Lung microvascular endothelial cell (primary cell): ENCODE data around the gene CCNI2. TPM values are rescaled to one million over a fixed set of nuclear protein-coding genes. Genes with fewer than 3 reads are reported as not detected.

Experiments used
- DNase-seq, 2 donors: peaks; one replicate each; pipeline versions ENCODE4 v3.0.0 to v3.0.0-alpha.2; 2010; ENCODE audit warnings: low read depth in 2 of 2
- total RNA-seq: library from RNA; depleted of rRNA; stranded (reverse); fragments of >200 nt; gene quantifications from 2 replicates; pipeline ENCODE4 v1.2.1, GENCODE V29; 2014

Gene CCNI2
- total RNA-seq, 1 donor from 2014 or later = not detected

DNA sequence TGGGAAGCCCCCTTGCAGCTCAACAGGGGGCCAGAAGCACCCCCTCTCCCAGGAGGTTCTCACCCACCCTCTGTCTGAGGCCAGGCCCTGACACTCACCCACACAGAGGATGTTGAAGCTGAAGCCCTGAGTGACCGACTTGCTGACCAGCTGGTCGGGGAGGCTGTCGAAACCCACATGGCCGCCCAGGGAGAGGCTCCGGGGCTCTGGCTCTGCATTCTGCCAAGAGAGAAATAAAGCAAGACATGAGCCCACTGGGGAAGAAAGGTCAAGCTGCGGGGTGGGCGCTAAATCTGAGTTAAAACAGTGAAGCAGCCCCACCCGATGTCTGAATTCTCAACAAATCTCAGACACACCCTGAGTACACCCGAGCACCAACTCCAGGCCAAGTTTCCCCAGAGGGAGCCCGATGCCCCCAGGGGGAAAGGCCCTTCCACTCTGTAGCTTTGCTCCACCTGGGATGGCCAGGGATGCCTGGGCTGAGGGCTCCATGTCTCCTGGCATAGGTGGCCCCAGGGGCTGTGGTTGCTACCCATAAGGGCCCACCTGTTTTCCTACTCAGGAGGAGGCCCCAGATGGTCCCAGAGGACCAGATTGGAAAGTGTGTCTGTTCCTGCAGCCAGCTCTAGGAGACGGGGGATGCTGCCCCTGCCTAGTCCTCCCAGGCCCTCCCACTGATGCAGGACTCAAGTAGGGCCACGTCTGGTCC lies 18.2 kb downstream of the CCNI2 start:
- no peak for DNase-seq

GRCh38 chr5:132766020-132766805 lies 19.0 kb downstream of the CCNI2 start:
- DNase-seq = no peak

DNA sequence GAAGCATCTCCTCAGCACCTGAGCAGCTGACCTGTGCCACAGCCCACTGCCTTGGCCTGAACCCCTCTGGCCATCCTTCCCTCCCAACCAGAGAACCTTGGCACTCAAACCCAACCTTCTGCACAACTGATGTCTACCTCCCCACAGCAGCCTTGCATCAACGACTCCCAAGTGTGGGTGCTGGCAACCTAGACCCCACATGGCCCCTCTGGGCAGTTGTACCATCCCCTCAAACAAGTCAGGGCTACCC lies 19.5 kb downstream of the CCNI2 start:
- no peak for DNase-seq

- DNase-seq = peak in 1 of 2 donors; percentile 15
Observed at GRCh38 chr5:132767150-132767549, 19.9 kb downstream of the CCNI2 start.

- no peak for DNase-seq
Observed at GRCh38 chr5:132768485-132768868, 21.3 kb downstream of the CCNI2 start.

DNA sequence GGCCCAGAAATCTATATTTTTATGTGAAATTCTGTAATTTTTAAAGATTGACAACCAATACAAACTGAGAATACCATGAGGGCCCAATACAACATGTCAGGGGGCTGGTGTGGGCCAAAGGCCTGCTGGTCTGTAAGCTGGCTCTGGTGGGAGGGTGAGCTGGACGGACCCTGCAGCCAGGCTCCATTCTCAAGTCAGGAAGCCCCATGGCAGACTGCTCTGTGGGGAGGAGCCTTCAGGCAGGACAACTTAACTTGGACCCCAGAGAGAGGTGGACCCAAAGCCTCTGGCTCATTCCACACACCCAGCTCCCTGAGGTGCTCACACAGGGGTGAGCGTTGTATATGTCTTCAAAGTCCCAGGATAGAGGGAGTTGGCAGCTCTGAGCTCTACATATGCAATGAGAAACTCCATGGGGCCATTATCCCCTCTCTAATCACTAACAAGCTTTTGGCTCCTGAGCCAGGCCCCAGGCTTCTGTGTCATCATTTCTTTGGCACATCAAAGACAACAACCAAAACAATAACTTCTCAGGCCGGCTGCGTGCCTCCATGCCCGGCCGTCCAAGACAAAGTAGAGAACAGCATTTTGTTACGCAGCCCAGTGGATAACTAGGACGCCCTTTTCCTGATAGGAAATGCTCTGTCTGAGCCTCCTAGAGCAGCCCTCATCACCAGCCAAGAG lies 23.4 kb downstream of the CCNI2 start:
- DNase-seq = peak; percentile 21 to 82

- peak; percentile 48 to 60 for DNase-seq
Observed at GRCh38 chr5:132771503-132771998, 24.3 kb downstream of the CCNI2 start.

GRCh38 chr5:132772291-132773070 lies 25.3 kb downstream of the CCNI2 start:
- no peak for DNase-seq

DNA sequence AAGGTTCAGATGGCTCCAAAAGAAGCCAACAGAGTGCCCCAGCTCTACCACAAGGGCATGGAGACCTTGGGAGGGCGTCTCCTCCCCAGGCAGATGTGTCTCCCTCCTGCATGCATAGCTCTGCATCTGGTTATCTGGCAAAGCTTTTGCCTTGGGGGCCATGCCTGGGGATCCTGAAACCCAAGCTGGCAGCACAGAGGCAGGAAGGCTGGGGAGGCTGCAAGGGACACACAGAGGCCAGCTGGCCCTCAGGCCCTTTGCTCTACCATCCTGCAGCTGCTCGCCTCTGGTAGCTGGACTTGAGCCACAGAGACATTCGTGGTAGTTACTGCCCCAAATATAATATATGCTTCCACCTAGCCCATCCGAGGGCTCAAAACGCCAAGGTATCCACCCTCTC lies 25.9 kb downstream of the CCNI2 start:
- no peak for DNase-seq

DNA sequence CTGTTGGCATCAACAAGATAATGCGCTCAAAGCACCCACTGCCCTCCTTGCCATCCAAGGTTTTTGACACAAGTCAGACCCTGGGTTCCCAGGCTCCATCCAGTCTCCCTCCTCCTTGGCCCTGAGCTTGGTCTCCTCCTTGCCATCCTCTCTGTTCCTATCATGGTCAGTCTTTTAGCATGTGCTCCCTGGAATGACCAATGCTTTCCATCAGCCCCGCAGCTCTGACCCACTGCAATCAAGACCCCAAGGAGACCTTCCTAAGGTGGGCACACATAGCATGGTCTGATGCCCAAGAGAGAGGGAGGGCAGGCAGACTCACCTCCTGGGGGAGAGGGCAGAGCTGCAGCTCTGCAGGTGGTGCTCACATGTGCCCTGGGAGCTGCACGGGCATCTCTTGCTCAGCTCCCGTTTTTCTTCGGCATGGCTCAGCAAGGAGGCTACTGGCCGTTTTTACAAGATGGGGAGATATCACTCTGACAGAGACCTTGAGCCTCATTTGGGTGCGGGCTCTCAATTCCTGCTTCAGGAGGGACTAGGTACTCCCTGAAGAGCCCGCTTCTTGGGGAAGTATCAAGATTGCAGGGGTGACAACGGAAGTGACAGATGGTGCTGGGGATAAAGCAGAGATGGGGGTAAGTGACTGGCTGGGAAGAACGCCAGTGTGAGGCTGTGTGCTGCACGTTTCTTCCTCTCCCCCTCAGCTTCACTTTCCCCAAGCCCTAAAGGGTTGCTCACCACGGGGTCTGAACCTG lies 26.6 kb downstream of the CCNI2 start:
- no peak for DNase-seq

DNA sequence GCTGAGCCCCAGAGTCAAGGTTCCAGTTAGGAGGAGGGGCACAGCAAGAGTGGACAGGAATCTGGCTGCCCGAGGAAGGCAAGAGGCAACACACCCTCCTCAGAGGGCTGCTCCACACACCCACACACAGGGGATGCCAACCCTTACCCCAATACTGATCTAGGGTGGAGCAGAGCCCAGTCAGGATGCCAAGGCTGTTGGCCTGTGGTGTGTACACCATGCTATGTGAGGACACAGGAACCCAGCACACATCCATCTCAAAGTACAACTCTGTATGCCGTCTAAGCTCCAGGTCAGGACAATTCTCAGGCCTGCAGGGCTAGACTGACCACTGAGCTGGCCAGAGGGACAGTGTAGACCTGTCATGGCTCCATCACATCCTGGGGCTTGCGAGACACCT lies 27.2 kb downstream of the CCNI2 start:
- DNase-seq = no peak

DNA sequence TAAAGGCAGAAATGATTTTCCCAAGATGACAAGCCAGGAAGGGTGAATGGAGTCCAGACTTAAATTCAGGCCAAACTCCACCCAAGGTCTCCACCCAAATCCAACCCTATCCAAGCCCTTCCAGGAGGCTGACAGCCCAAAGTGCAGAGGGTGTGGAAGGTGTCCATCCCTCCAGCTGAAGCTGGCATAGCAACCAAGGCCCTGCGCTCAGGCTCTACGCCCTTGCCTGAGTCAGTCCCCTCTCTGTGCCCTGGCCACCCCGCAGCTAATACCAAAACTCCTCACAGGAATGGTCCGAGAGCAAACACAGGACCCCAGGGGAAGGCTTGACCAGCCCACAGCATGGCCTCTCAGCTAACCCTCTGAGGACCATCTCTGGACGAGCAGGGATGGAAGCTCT lies 27.7 kb downstream of the CCNI2 start:
- DNase-seq = no peak

DNA sequence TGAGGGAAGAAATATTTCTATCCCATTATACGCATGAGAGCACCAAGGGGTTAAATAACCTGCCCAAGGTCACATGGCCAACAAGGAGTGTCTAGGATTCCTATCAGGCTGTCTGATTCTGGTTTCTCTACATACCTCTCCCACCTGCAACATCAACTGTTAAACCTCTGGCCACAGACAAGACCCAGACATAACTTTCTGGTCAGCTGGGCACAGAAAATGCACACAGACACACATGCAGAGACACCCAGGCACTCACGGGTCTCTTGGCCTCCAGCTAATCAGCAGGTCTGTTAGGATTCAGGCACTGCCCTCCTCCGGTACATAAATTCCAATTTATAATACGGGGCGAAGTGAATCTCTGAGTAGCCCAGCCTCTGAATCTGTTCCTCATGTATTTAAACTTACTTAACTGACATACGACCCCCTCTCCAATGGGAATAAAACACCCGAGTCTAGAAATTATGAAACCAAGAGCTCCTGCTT lies 28.3 kb downstream of the CCNI2 start:
- DNase-seq = no peak

DNA sequence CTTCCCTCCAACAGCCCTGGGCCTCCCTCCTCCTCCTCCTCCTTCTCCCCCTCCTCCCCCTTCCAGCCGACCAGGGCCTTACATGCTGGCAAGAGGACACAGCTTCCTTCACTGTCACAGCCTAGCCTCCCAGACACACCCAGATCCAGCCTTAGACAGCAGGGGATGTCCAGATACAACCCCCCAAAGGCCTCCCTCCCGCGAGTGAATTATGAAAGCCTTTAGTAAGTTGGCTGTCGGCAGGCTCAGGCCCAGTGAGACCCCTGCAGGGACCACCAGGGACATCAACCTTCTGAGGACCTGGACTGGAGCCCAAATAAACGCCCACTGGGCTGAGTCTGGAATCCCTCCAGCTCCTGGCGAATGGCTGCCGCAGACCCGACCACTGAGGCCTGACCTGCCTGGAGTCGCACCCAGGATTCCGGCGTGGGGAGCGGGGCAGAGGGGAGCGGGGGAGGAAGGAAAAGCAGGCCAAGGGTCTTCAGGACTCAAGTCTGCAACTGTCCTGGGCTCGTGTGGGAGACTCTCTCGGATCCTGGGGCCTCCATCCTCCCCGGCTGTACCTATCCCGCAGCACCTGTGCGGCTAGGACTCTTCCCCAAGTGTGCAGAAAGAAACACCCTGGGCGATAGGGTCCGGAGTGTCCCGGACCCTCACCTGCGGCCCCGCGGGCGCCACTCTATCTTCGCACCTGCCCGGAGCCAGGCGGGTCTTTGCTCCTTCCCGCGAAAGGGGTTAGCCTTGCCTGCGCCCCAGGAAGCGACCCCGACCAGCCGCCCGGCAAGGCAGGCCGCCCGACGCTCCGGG lies 29.1 kb downstream of the CCNI2 start:
- peak; percentile 28 to 44 for DNase-seq

GRCh38 chr5:132776938-132777208 lies 29.6 kb downstream of the CCNI2 start:
- no peak for DNase-seq

- DNase-seq = peak; percentile 41 to 49
Observed at GRCh38 chr5:132777209-132778069, 30.2 kb downstream of the CCNI2 start, which contains the start of gene SEPTIN8. Gene SEPTIN8 (minus strand): TSS chr5:132777239. CDS start chr5:132777137, 102 bp downstream.

GRCh38 chr5:132778129-132778528 lies 30.9 kb downstream of the CCNI2 start:
- DNase-seq = no peak

- no peak for DNase-seq
Observed at GRCh38 chr5:132778856-132779255, 31.6 kb downstream of the CCNI2 start.

DNA sequence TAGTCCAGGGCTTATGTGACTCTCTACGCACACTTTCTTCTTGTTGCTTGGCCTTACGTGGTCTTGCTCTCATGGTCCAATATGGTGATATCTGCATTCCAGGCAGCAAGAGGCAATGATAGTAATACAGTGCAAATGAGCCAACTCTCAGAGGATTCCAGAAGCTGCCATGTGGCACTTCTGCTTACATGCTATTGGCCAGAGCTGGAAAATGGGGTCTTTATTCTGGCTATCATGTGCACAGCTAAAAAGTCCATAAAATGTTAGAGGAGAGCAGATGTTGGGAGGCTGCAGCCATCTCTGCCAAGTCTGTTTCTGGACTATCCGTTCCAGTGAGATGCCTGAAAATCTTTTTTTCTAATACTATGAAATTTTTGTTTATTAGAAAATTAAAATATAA lies 32.7 kb downstream of the CCNI2 start:
- no peak for DNase-seq
